Sigmoid colon (tissue), 7 donors: ENCODE results near the gene GCSAM. TPM values are rescaled to one million over a fixed set of nuclear protein-coding genes. Genes with fewer than 3 reads are reported as not detected.

ENCODE experiments used
- polyA plus RNA-seq, 3 donors: library from polyadenylated mRNA; stranded (reverse); fragments of 200-250 nt; gene quantifications; one replicate each; pipeline ENCODE4 v1.2.3, GENCODE V29; 2013
- small RNA-seq, 3 donors: library from RNA; depleted of rRNA; stranded (forward); fragments of <200 nt; gene quantifications; one replicate each; pipeline ENCODE3, GENCODE V24; 2016
- total RNA-seq, 4 donors: library from RNA; depleted of rRNA; stranded (reverse); fragments of >200 nt; gene quantifications; one replicate each; pipeline ENCODE4 v1.1.0, GENCODE V29; 2016
- donor health status: healthy with polysubstance abuse.
- donor health status: Bipolar disorder and iron deficiency.
- donor health status: healthy.

GCSAM gene
- total and polyA plus RNA-seq, 7 donors = 0.69 to 8.4 TPM; not detected in 5

Small RNA genes lying within 50 kb of the gene (small RNA-seq; reads per million reads assigned to genes)
- gene MIR567 = 0 reads per million in 3 donors

Other genes starting within 250 kb of the GCSAM start
- 10 to 100 TPM; 13.3 to 28.3 (median 20.7) TPM for gene ABHD10, start 154.2 kb downstream of the GCSAM start, total RNA-seq
- 10 to 100 TPM; 14.4 to 18.3 (median 18.3) TPM for gene ABHD10, start 154.2 kb downstream of the GCSAM start, polyA plus RNA-seq
- 10 to 100 TPM in 3 of 4 donors, 1 to 10 TPM in 1; 7.7 to 17.8 (median 16.7) TPM for gene TAGLN3, start 134.3 kb downstream of the GCSAM start, total RNA-seq
- gene TAGLN3, start 134.3 kb downstream of the GCSAM start, polyA plus RNA-seq = 1 to 10 TPM in 1 of 3 donors, not detected in 2; 4.3 TPM
- gene TMPRSS7, start 98.5 kb downstream of the GCSAM start, total RNA-seq = not detected
- under 1 TPM in 1 of 3 donors, not detected in 2; under 0.01 TPM for gene TMPRSS7, start 98.5 kb downstream of the GCSAM start, polyA plus RNA-seq
- gene C3orf52, start 46.9 kb downstream of the GCSAM start, total RNA-seq = 1 to 10 TPM in 2 of 4 donors, under 1 TPM in 2; 0.36 to 2.2 (median 1.3) TPM
- gene C3orf52, start 46.9 kb downstream of the GCSAM start, polyA plus RNA-seq = 10 to 100 TPM; 10.2 to 17.4 (median 12.5) TPM
- gene SLC9C1, start 161.0 kb upstream of the GCSAM start, total RNA-seq = under 1 TPM in 1 of 4 donors, not detected in 3; 0.41 TPM
- under 1 TPM in 1 of 3 donors, not detected in 2; 0.07 TPM for gene SLC9C1, start 161.0 kb upstream of the GCSAM start, polyA plus RNA-seq
- 10 to 100 TPM in 1 of 4 donors, 1 to 10 TPM in 3; 4.4 to 13.0 (median 4.8) TPM for gene CD200, start 199.9 kb upstream of the GCSAM start, total RNA-seq
- 1 to 10 TPM; 1.2 to 9.6 (median 2.4) TPM for gene CD200, start 199.9 kb upstream of the GCSAM start, polyA plus RNA-seq